Stimulated activated naive CD8-positive, alpha-beta T cell treated with anti-CD3 and anti-CD28 coated beads, Interleukin-15, amount 100 ng/mL, for 72 hours (primary cell): ENCODE data around the gene DCPS.
"Not testable (repeated sequence)": the region's sequence is repeated elsewhere in the genome, so short reads cannot be mapped to it uniquely, and the experiment has no call there.

Experiments used
- ATAC-seq: fragments of 150-1000 bp; cut with Tn5 transposase; 2 replicates; pipeline ENCODE4 v1.10.0; 2021; ENCODE audit warnings: mild to moderate bottlenecking, moderate library complexity
- DNase-seq, 2 donors: peaks; one replicate each; pipeline ENCODE4 v3.0.0; 2021 to 2022
- H3K27ac Mint-ChIP-seq, 2 donors: one replicate each; pipeline ENCODE4 v1.8.0; 2022; ENCODE audit warnings: mild to moderate bottlenecking in 2 of 2, mixed read lengths in 2 of 2, moderate library complexity in 2 of 2
- H3K27me3 Mint-ChIP-seq: one replicate; pipeline ENCODE4 v1.8.0; 2022; ENCODE audit warnings: mixed read lengths
- H3K4me1 Mint-ChIP-seq: one replicate; pipeline ENCODE4 v1.8.0; 2022; ENCODE audit warnings: mild to moderate bottlenecking, mixed read lengths
- H3K4me3 Mint-ChIP-seq, 2 donors: one replicate each; pipeline ENCODE4 v1.8.0; 2022; ENCODE audit warnings: mild to moderate bottlenecking in 2 of 2, mixed read lengths in 2 of 2, moderate library complexity in 1 of 2
- H3K9me3 Mint-ChIP-seq, 2 donors: one replicate each; pipeline ENCODE4 v1.8.0; 2022; ENCODE audit warnings: mixed read lengths in 2 of 2

Gene DCPS

GRCh38 chr11:126366823-126367654 lies 63.2 kb downstream of the DCPS start:
- Mint-ChIP-seq H3K27ac (peak overlapping the region in 1 of 2 donors; percentile 93), H3K4me3 (peak overlapping the region in 1 of 2 donors; percentile 51)
- not testable (repeated sequence) for H3K4me1 Mint-ChIP-seq, H3K27me3 Mint-ChIP-seq, DNase-seq, H3K9me3 Mint-ChIP-seq, ATAC-seq

GRCh38 chr11:126367806-126368205 lies 63.9 kb downstream of the DCPS start:
- not testable (repeated sequence) for H3K4me1 Mint-ChIP-seq

DNA sequence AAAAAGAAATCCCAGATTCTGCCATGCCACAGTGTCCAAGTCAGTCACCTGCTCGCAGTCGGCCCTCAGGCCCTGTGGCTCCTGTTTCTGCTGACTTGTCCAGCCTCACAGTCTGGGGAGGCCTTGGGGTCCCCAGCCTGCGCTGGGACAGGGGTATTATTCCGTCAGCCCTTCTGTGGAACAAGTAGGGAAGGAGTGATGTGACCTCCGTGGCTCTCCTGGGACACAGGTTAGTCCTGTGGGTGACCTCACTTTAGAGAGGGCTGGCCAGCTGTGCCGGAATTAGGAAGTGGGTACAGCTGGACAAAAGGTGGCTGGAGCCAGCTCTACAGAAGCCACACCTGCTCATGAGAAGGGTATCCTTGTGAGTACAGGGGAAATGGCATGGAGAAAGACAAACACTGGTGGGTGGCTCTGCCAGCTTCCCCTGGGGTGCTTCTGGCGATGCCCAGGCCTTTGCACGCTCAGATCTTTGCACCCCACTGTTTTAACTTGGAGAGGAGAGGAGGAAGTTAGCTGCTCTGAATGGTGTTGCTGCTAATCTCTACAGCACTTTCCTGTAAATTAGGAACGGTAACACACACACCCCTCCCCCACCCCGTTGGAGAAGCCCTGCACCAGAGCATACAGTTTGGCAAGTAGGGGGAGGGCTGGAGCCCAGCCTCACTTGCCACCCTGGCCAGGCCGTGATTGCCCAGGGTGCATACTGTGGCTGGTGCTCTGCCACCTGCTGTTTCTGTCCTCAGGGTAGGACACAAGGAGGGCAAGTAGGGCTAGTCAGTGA lies 64.7 kb downstream of the DCPS start:
- not testable (repeated sequence) for H3K4me1 Mint-ChIP-seq, H3K27ac Mint-ChIP-seq, H3K4me3 Mint-ChIP-seq, H3K27me3 Mint-ChIP-seq, DNase-seq, H3K9me3 Mint-ChIP-seq
- peak; percentile 41 for ATAC-seq

More at GRCh38 chr11:126367806-126368205, 63.9 kb downstream of the DCPS start:
- H3K9me3 Mint-ChIP-seq, ATAC-seq, H3K4me3 Mint-ChIP-seq, H3K27ac Mint-ChIP-seq, H3K27me3 Mint-ChIP-seq, DNase-seq: not testable (repeated sequence)

GRCh38 chr11:126370016-126370415 lies 66.2 kb downstream of the DCPS start:
- DNase-seq (no peak), ATAC-seq (no peak)
- Mint-ChIP-seq H3K4me1 (peaks cover 10% of the 10 kb centered on the region), H3K27ac (no peak overlapping the region), H3K4me3 (no peak overlapping the region), H3K9me3 (no peaks in the 10 kb centered on the region), H3K27me3 (no peaks in the 10 kb centered on the region)

GRCh38 chr11:126371595-126371994 lies 67.7 kb downstream of the DCPS start:
- Mint-ChIP-seq H3K9me3 (no peaks in the 10 kb centered on the region), H3K4me3 (no peak overlapping the region), H3K27ac (no peak overlapping the region), H3K4me1 (peaks cover 2% of the 10 kb centered on the region), H3K27me3 (no peaks in the 10 kb centered on the region)
- ATAC-seq (no peak), DNase-seq (no peak)

GRCh38 chr11:126373389-126374066 lies 69.7 kb downstream of the DCPS start:
- not testable (repeated sequence) for H3K27me3 Mint-ChIP-seq, H3K4me1 Mint-ChIP-seq, DNase-seq, H3K27ac Mint-ChIP-seq, H3K4me3 Mint-ChIP-seq, H3K9me3 Mint-ChIP-seq, ATAC-seq

DNA sequence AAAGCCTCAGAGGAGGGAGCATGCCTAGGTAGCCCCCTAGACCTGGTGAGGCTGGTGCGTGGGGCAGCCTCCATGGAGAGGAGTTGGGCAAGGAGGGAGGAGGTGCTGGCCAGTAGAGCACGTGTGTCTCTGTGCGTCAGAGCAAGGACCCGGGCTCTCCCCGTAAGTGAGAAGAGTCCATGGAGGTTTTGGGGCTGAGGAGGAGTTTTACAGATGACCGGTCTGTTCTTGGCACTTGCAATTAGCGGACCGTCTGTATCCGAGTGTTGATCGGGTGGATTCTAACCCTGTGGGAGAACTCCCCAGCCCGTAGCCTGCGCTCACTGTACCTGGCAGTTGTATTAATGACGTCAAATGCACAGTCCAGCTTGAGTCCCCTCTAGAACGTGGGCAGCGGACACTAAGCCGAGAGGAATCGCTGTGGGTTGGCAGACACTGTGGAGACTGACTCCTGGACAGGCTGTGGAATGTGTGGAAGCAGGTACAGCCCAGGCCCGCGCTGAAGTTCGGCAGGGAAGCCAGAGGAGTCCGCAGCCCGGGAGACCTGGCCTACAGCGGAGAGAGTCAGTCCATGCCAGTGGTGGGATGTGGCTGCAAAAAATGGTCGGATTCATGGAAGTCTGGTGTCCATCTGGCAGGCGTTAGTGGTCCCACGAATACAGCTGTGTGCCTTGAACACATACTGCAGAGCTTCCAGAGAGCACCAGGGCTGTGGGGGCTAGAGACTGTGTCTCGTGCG lies 70.9 kb downstream of the DCPS start:
- H3K9me3 Mint-ChIP-seq, H3K4me3 Mint-ChIP-seq: not testable (repeated sequence)

DNA sequence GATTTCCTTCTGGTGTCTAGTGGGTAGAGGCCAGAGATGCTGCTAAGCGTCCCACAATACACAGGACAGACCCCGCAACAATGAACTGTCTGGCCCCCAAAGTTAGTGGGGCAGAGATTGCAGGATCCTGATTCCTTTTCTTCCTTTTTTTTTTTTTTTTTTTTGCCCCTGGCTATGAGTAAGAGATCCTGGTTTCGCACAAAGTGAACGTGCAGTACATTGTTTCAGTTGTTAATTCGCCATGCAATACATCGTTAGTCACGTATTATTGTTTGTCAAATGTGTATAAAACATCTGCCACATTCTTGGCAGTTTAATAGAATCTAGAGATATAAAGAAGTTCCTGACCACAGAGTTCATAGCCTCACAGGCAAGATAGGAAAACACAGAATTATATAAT lies 71.9 kb downstream of the DCPS start:
- no peak overlapping the region for H3K27ac Mint-ChIP-seq
- ATAC-seq: no peak
- H3K9me3 Mint-ChIP-seq: no peaks in the 10 kb centered on the region
- H3K4me3 Mint-ChIP-seq: no peak overlapping the region
- H3K4me1 Mint-ChIP-seq: no peaks in the 10 kb centered on the region
- DNase-seq: no peak
- H3K27me3 Mint-ChIP-seq: no peaks in the 10 kb centered on the region

More for the DNA sequence above, 70.9 kb downstream of the DCPS start:
- not testable (repeated sequence) for DNase-seq, ATAC-seq, H3K27ac Mint-ChIP-seq, H3K4me1 Mint-ChIP-seq, H3K27me3 Mint-ChIP-seq

GRCh38 chr11:126378763-126379162 lies 74.9 kb downstream of the DCPS start:
- DNase-seq: no peak
- Mint-ChIP-seq H3K9me3 (no peaks in the 10 kb centered on the region), H3K4me1 (no peaks in the 10 kb centered on the region), H3K4me3 (no peak overlapping the region), H3K27ac (no peak overlapping the region), H3K27me3 (no peaks in the 10 kb centered on the region)
- no peak for ATAC-seq

DNA sequence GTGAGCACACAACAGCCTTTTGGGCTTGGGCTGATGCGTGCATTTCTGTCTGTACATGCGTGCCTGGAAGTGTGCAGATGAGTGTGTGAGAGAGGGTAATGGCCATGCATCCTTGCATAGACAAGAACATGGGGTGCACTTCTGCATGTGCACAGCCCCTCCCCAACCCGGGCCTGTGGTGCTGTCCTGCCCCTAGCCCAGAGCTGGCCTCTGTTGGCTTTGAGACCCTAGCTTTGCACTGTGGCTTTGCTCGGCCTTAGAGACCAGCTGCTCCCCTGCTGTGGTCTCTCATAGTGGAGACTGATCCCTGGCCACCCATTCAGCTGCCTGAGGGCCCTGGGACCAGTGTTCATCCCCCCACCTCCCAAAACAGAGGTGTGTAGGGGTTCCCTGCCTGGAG lies 77.0 kb downstream of the DCPS start:
- Mint-ChIP-seq H3K27me3 (no peaks in the 10 kb centered on the region), H3K9me3 (no peaks in the 10 kb centered on the region), H3K27ac (peak overlapping the region in 1 of 2 donors; percentile 85), H3K4me1 (peaks cover 2% of the 10 kb centered on the region), H3K4me3 (no peak overlapping the region)
- ATAC-seq (no peak), DNase-seq (no peak)

GRCh38 chr11:126381960-126382359 lies 78.1 kb downstream of the DCPS start:
- not testable (repeated sequence) for ATAC-seq, H3K9me3 Mint-ChIP-seq, H3K4me3 Mint-ChIP-seq, DNase-seq, H3K27me3 Mint-ChIP-seq, H3K27ac Mint-ChIP-seq
- H3K4me1 Mint-ChIP-seq: peaks cover 12% of the 10 kb centered on the region

DNA sequence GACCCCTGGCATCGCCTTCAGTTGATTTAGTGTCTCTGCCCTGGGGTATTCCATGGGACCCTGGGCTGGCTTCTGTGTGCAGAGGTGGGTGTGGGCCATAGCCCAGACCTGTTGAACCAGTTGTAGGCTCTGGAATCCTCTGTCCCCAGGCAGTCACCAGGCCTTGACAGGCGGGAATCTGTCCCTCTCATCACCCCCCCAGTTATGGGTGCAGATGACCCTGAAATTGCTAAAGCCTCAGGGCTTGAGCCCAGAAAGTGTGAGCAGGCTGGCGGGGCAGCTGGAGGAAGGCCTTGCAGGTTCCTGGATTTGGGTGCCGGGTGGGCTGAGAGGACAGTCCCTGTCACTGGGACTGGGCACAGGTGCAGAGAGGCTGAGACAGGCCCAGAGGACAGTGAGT lies 78.8 kb downstream of the DCPS start:
- not testable (repeated sequence) for H3K4me3 Mint-ChIP-seq

DNA sequence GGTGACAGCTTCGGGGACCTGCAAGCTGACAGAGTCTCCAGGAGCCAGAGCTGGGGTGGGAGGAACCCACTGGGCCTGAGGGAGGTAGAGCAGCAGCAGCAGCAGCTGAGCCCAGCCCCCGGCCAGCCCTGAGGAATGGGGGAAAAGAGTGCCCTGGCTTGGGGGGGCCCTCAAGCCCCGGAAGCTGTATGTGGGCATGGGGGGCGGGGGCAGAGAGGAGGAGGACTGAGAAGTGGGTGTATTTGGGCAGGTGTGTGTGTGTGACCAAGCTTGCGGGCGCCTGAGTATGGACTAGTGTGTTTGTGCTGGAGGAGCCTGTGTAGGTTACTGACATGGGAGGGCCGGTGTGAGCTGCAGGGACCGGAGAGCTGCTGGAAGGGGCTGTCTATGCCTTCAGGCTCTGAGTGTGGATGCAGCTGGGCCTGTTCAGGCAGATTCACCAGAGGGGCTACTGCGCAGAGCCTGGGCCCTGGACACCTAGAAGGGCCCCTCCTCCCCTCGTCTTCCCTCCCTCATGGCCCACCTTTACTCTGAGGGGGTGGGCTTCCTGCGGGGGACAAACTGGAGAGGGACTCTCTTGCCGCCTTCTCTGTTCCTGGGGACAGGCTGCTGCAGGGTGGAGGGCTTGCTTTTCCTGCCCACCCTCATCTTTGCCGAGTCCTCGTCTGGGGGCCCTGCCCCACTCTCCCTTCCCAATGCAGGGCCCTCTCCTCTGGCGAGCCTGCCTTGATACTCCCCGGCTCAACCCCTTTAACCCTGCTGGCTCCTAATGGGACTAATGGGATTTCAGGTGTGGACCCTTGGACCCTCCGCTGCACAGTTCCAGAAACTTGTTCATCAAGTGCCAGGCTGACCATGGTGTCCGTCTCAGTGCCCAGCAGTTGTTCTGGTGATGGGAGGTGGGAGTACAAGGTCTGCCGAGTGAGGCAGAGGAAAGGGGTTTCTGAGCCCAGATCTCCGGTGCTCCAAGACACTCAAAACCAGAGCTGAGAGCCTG lies 79.8 kb downstream of the DCPS start:
- H3K27ac Mint-ChIP-seq: no peak overlapping the region
- H3K4me3 Mint-ChIP-seq: no peak overlapping the region
- no peaks in the 10 kb centered on the region for H3K27me3 Mint-ChIP-seq
- peaks cover 12% of the 10 kb centered on the region for H3K4me1 Mint-ChIP-seq
- H3K9me3 Mint-ChIP-seq: no peaks in the 10 kb centered on the region
- ATAC-seq (peak; percentile 28), DNase-seq (no peak)

More for the DNA sequence above, 78.8 kb downstream of the DCPS start:
- not testable (repeated sequence) for H3K27ac Mint-ChIP-seq, H3K9me3 Mint-ChIP-seq, DNase-seq, H3K27me3 Mint-ChIP-seq
- H3K4me1 Mint-ChIP-seq: peaks cover 12% of the 10 kb centered on the region
- ATAC-seq: peak; percentile 24

- ATAC-seq: peak; percentile 27
- H3K4me3 Mint-ChIP-seq: no peak overlapping the region
- no peaks in the 10 kb centered on the region for H3K9me3 Mint-ChIP-seq
- DNase-seq: no peak
- peak overlapping the region in 1 of 2 donors; percentile 33 for H3K27ac Mint-ChIP-seq
- H3K4me1 Mint-ChIP-seq: peaks cover 12% of the 10 kb centered on the region
- no peaks in the 10 kb centered on the region for H3K27me3 Mint-ChIP-seq
Observed at GRCh38 chr11:126384449-126385070, 80.7 kb downstream of the DCPS start.
